GM12872 (cell line): ENCODE data around the gene ATOH8.

Experiments used
- CTCF ChIP-seq: IDR thresholded peaks from 3 replicates; pipeline ENCODE4 v1.5.1; 2011; ENCODE audit warnings: low read depth, mild to moderate bottlenecking, low read length, moderate library complexity; ENCODE audit not compliant: insufficient read depth

The ATOH8 gene

GRCh38 chr2:85775406-85776381 is 21.9 kb downstream of the ATOH8 start:
- no peak for TF ChIP-seq CTCF

GRCh38 chr2:85776672-85777071 is 22.9 kb downstream of the ATOH8 start:
- TF ChIP-seq CTCF = no peak

GRCh38 chr2:85777441-85777861 is 23.7 kb downstream of the ATOH8 start:
- no peak for TF ChIP-seq CTCF

GRCh38 chr2:85778646-85779379 is 25.0 kb downstream of the ATOH8 start:
- no peak for TF ChIP-seq CTCF

- TF ChIP-seq CTCF = no peak
Measured at GRCh38 chr2:85779641-85780315, 26.0 kb downstream of the ATOH8 start.

GRCh38 chr2:85780316-85781012 is 26.7 kb downstream of the ATOH8 start:
- TF ChIP-seq CTCF = no peak
